MM.1S (cell line): ENCODE measurements around the gene ASCC2.

Source experiments
- DNase-seq: peaks from one replicate; pipeline ENCODE4 v3.0.0-alpha.2; 2015
- H2AFZ ChIP-seq: fragments of 300-600 bp; sonication (generic); 2 replicates; pipeline ENCODE4 v1.6.0; 2016; ENCODE audit warnings: antibody characterized with exemption, low read length
- H3F3A ChIP-seq: fragments of 300-600 bp; sonication (generic); 2 replicates; pipeline ENCODE4 v1.6.1; 2016; ENCODE audit warnings: mild to moderate bottlenecking, antibody characterized with exemption, low read length, moderate library complexity, mixed read lengths; ENCODE audit not compliant: insufficient read depth
- H3K27ac ChIP-seq: fragments of 300-600 bp; sonication (generic); 2 replicates; pipeline ENCODE4 v1.5.1; 2016; ENCODE audit warnings: mild to moderate bottlenecking, low read length
- H3K27me3 ChIP-seq: fragments of 300-600 bp; sonication (generic); replicated peaks from 2 replicates; pipeline ENCODE4 v1.6.0; 2016; ENCODE audit warnings: low read length; ENCODE audit not compliant: insufficient read depth
- H3K36me3 ChIP-seq: fragments of 300-600 bp; sonication (generic); replicated peaks from 2 replicates; pipeline ENCODE4 v1.6.1; 2016; ENCODE audit warnings: mild to moderate bottlenecking, low read length, mixed read lengths; ENCODE audit not compliant: insufficient read depth
- H3K4me1 ChIP-seq: fragments of 300-600 bp; sonication (generic); 2 replicates; pipeline ENCODE4 v1.6.1; 2016; ENCODE audit warnings: low read length, mixed read lengths
- H3K4me2 ChIP-seq: fragments of 300-600 bp; sonication (generic); 2 replicates; pipeline ENCODE4 v1.6.0; 2016; ENCODE audit warnings: low read depth, low read length
- H3K4me3 ChIP-seq: fragments of 300-600 bp; sonication (generic); 2 replicates; pipeline ENCODE4 v1.5.1; 2016; ENCODE audit warnings: low read length, mixed read lengths
- H3K79me2 ChIP-seq: fragments of 300-600 bp; sonication (generic); 2 replicates; pipeline ENCODE4 v1.6.1; 2016; ENCODE audit warnings: mixed run types, low read length, mixed read lengths
- H3K9ac ChIP-seq: fragments of 300-600 bp; sonication (generic); 2 replicates; pipeline ENCODE4 v1.6.1; 2016; ENCODE audit warnings: low read length, mixed read lengths
- H3K9me2 ChIP-seq: fragments of 300-600 bp; sonication (generic); replicated peaks from 2 replicates; pipeline ENCODE4 v1.6.1; 2016; ENCODE audit warnings: mild to moderate bottlenecking, low read length, mixed read lengths; ENCODE audit not compliant: insufficient read depth
- H3K9me3 ChIP-seq: fragments of 300-600 bp; sonication (generic); replicated peaks from 2 replicates; pipeline ENCODE4 v1.6.1; 2016; ENCODE audit warnings: mild to moderate bottlenecking, low read length, mixed read lengths; ENCODE audit not compliant: insufficient read depth
- H4K20me1 ChIP-seq: fragments of 300-600 bp; sonication (generic); 2 replicates; pipeline ENCODE4 v1.6.1; 2016; ENCODE audit warnings: mild to moderate bottlenecking, low read length, moderate library complexity, mixed read lengths; ENCODE audit not compliant: insufficient read depth
- CTCF ChIP-seq: fragments of 300-600 bp; sonication (generic); IDR thresholded peaks from 2 replicates; pipeline ENCODE4 v1.5.1; 2016; ENCODE audit warnings: antibody characterized with exemption, low read length, mixed read lengths
- EZH2 ChIP-seq: fragments of 300-600 bp; sonication (generic); optimal IDR thresholded peaks from 2 replicates; pipeline ENCODE3; 2017; ENCODE audit warnings: low read depth, mild to moderate bottlenecking, antibody characterized with exemption, low read length, mixed read lengths
- EZH2phosphoT487 ChIP-seq: fragments of 300-600 bp; sonication (generic); IDR thresholded peaks from 2 replicates; pipeline ENCODE4 v1.6.1; 2018; ENCODE audit warnings: antibody characterized with exemption, low read length

The ASCC2 gene

GRCh38 chr22:29854432-29854831, 16.4 kb upstream of the ASCC2 start:
- no peaks in the 10 kb centered on the region for H3K27me3 ChIP-seq
- H3K4me3 ChIP-seq, result no peak overlapping the region
- TF ChIP-seq EZH2 (no peak), EZH2phosphoT487 (no peak), CTCF (no peak)
- no peaks in the 10 kb centered on the region for H3K9me3 ChIP-seq
- no peak for DNase-seq
- no peaks in the 10 kb centered on the region for H3K36me3 ChIP-seq
- H3K9me2 ChIP-seq, result no peaks in the 10 kb centered on the region
- H2AFZ ChIP-seq, result no peak overlapping the region
- no peak overlapping the region for H3K4me2 ChIP-seq
- no peaks in the 10 kb centered on the region for H3K4me1 ChIP-seq
- H3K79me2 ChIP-seq, result no peaks in the 10 kb centered on the region
- H3K27ac ChIP-seq, result no peak overlapping the region
- no peaks in the 10 kb centered on the region for H3F3A ChIP-seq
- H4K20me1 ChIP-seq, result no peaks in the 10 kb centered on the region
- H3K9ac ChIP-seq, result no peak overlapping the region

- no peak for TF ChIP-seq EZH2phosphoT487
- no peak for TF ChIP-seq EZH2
- TF ChIP-seq CTCF, result no peak
- no peaks in the 10 kb centered on the region for H3K36me3 ChIP-seq
- H3K9me2 ChIP-seq, result no peaks in the 10 kb centered on the region
- H3K4me1 ChIP-seq, result no peaks in the 10 kb centered on the region
- H3K4me3 ChIP-seq, result no peak overlapping the region
- no peaks in the 10 kb centered on the region for H3F3A ChIP-seq
- no peaks in the 10 kb centered on the region for H3K9me3 ChIP-seq
- H3K27me3 ChIP-seq, result no peaks in the 10 kb centered on the region; the same call in 1 of the 2 replicates
- H4K20me1 ChIP-seq, result no peaks in the 10 kb centered on the region
- no peak overlapping the region for H3K27ac ChIP-seq
- H2AFZ ChIP-seq, result no peak overlapping the region
- no peaks in the 10 kb centered on the region for H3K79me2 ChIP-seq
- H3K4me2 ChIP-seq, result no peak overlapping the region
- no peak for DNase-seq
- H3K9ac ChIP-seq, result no peak overlapping the region
These were observed 10.0 kb upstream of the ASCC2 start for GRCh38 chr22:29848111-29848510.

- H3K9me2 ChIP-seq, result no peaks in the 10 kb centered on the region
- no peak overlapping the region for H3K27ac ChIP-seq
- no peak overlapping the region for H3K4me2 ChIP-seq
- no peaks in the 10 kb centered on the region for H3K4me1 ChIP-seq
- H4K20me1 ChIP-seq, result no peaks in the 10 kb centered on the region
- no peaks in the 10 kb centered on the region for H3K36me3 ChIP-seq
- H2AFZ ChIP-seq, result no peak overlapping the region
- H3K9ac ChIP-seq, result no peak overlapping the region
- no peak for DNase-seq
- TF ChIP-seq CTCF, result no peak
- TF ChIP-seq EZH2, result no peak
- TF ChIP-seq EZH2phosphoT487, result no peak
- no peaks in the 10 kb centered on the region for H3K9me3 ChIP-seq
- H3F3A ChIP-seq, result no peaks in the 10 kb centered on the region
- H3K4me3 ChIP-seq, result no peak overlapping the region
- H3K27me3 ChIP-seq, result no peaks in the 10 kb centered on the region; the same call in 1 of the 2 replicates
- no peaks in the 10 kb centered on the region for H3K79me2 ChIP-seq
These were observed 8.2 kb upstream of the ASCC2 start for GRCh38 chr22:29846290-29846689.

- TF ChIP-seq CTCF (no peak), EZH2phosphoT487 (no peak), EZH2 (no peak)
- H2AFZ ChIP-seq, result no peak overlapping the region
- no peaks in the 10 kb centered on the region for H3K4me1 ChIP-seq
- no peak overlapping the region for H3K4me2 ChIP-seq
- H3K9me2 ChIP-seq, result no peaks in the 10 kb centered on the region
- H3K27ac ChIP-seq, result no peak overlapping the region
- peaks cover 3% of the 10 kb centered on the region for H3K79me2 ChIP-seq
- no peaks in the 10 kb centered on the region for H3K9me3 ChIP-seq
- DNase-seq, result no peak
- no peak overlapping the region for H3K9ac ChIP-seq
- no peaks in the 10 kb centered on the region for H4K20me1 ChIP-seq
- H3K27me3 ChIP-seq, result no peaks in the 10 kb centered on the region
- H3F3A ChIP-seq, result no peaks in the 10 kb centered on the region
- no peak overlapping the region for H3K4me3 ChIP-seq
- H3K36me3 ChIP-seq, result no peaks in the 10 kb centered on the region
These were observed 4.7 kb upstream of the ASCC2 start for GRCh38 chr22:29842740-29843139.
